Ishikawa (cell line): ENCODE measurements around the gene SLC15A3.

Experiments
- CEBPB ChIP-seq: IDR thresholded peaks from 2 replicates; pipeline ENCODE4 v1.6.1; 2012
- CREB1 ChIP-seq: IDR thresholded peaks from 2 replicates; pipeline ENCODE4 v1.6.1; 2012; ENCODE audit warnings: low read depth
- EGR1 ChIP-seq: IDR thresholded peaks from 2 replicates; pipeline ENCODE4 v1.6.1; 2012
- EP300 ChIP-seq: IDR thresholded peaks from 2 replicates; pipeline ENCODE4 v1.6.1; 2012; ENCODE audit warnings: borderline replicate concordance
- FOXM1 ChIP-seq: IDR thresholded peaks from 2 replicates; pipeline ENCODE4 v1.6.1; 2012; ENCODE audit warnings: low read depth, borderline replicate concordance
- MAX ChIP-seq: IDR thresholded peaks from 2 replicates; pipeline ENCODE4 v1.6.1; 2012
- NFIC ChIP-seq: IDR thresholded peaks from 2 replicates; pipeline ENCODE4 v1.6.1; 2012
- RAD21 ChIP-seq: IDR thresholded peaks from 2 replicates; pipeline ENCODE4 v1.6.1; 2012; ENCODE audit warnings: low read depth
- REST ChIP-seq: IDR thresholded peaks from 2 replicates; pipeline ENCODE4 v1.6.1; 2012; ENCODE audit warnings: low read depth, mild to moderate bottlenecking
- TAF1 ChIP-seq: IDR thresholded peaks from 2 replicates; pipeline ENCODE4 v1.6.1; 2012; ENCODE audit warnings: low read depth, mild to moderate bottlenecking
- TCF12 ChIP-seq: IDR thresholded peaks from 2 replicates; pipeline ENCODE4 v1.6.1; 2012; ENCODE audit warnings: low read depth
- TEAD4 ChIP-seq: IDR thresholded peaks from 2 replicates; pipeline ENCODE4 v1.6.1; 2012
- YY1 ChIP-seq: IDR thresholded peaks from 2 replicates; pipeline ENCODE4 v1.6.1; 2012; ENCODE audit warnings: low read depth
- ZBTB7A ChIP-seq: IDR thresholded peaks from 2 replicates; pipeline ENCODE4 v1.6.1; 2012; ENCODE audit warnings: low read depth

SLC15A3 gene

GRCh38 chr11:60951904-60952741 is at the start of gene SLC15A3:
Gene SLC15A3 (minus strand): TSS chr11:60952176. CDS start chr11:60951551, 625 bp downstream.
- TF ChIP-seq TEAD4 (no peak), ZBTB7A (no peak), MAX (no peak), NFIC (no peak), TAF1 (no peak), TCF12 (no peak), EGR1 (no peak), CREB1 (no peak)

GRCh38 chr11:61000426-61000825 is 48.5 kb upstream of the SLC15A3 start:
- no peak for TF ChIP-seq YY1
- no peak for TF ChIP-seq EGR1
- TF ChIP-seq REST: no peak
- TF ChIP-seq TAF1: no peak
- no peak for TF ChIP-seq NFIC
- TF ChIP-seq CEBPB: no peak

GRCh38 chr11:60996381-60997138 is 44.6 kb upstream of the SLC15A3 start:
- TF ChIP-seq NFIC: no peak
- no peak for TF ChIP-seq ZBTB7A
- TF ChIP-seq REST: no peak
- TF ChIP-seq YY1: no peak
- no peak for TF ChIP-seq EP300
- TF ChIP-seq MAX: no peak
- TF ChIP-seq CREB1: no peak
- TF ChIP-seq TAF1: no peak

- TF ChIP-seq FOXM1 (no peak), REST (no peak), TCF12 (no peak), TAF1 (no peak), ZBTB7A (no peak), RAD21 (no peak), CREB1 (no peak), YY1 (no peak), TEAD4 (no peak), MAX (no peak), NFIC (no peak), EGR1 (no peak)
Observed at GRCh38 chr11:60995798-60996197, 43.8 kb upstream of the SLC15A3 start.

- TF ChIP-seq RAD21 (no peak), MAX (peak; percentile 21; the same call in 1 of the 2 replicates)
Observed at GRCh38 chr11:60994541-60995080, 42.6 kb upstream of the SLC15A3 start.
